Nephron (organoid): ENCODE data around the gene ERMARD.

Experiments used
- H3K27ac Mint-ChIP-seq, 3 experiments: 2 replicates each; pipeline ENCODE4 v1.8.0; 2020; ENCODE audit warnings: mixed read lengths in 3 of 3, mild to moderate bottlenecking in 2 of 3, moderate library complexity in 1 of 3
- H3K27me3 Mint-ChIP-seq: 2 replicates; pipeline ENCODE4 v1.8.0; 2021; ENCODE audit warnings: low read depth, mild to moderate bottlenecking, moderate library complexity, mixed read lengths
- H3K36me3 Mint-ChIP-seq: 2 replicates; pipeline ENCODE4 v1.8.0; 2020; ENCODE audit warnings: low read depth, mixed read lengths
- H3K4me1 Mint-ChIP-seq: 2 replicates; pipeline ENCODE4 v1.8.0; 2020; ENCODE audit warnings: mixed read lengths
- H3K4me3 Mint-ChIP-seq, 3 experiments: 2 replicates each; pipeline ENCODE4 v1.8.0; 2020; ENCODE audit warnings: mild to moderate bottlenecking in 3 of 3, mixed read lengths in 3 of 3, moderate library complexity in 2 of 3
- H3K9me3 Mint-ChIP-seq: 2 replicates; pipeline ENCODE4 v1.8.0; 2020; ENCODE audit warnings: mixed read lengths
- CTCF ChIP-seq, 3 experiments: fragments of 200-600 bp; sonication (generic); IDR thresholded peaks; one replicate each; pipeline ENCODE4 v1.5.0; 2021; ENCODE audit warnings: antibody characterized with exemption in 3 of 3; ENCODE audit not compliant: unreplicated experiment in 3 of 3

ERMARD gene

GRCh38 chr6:169824848-169825557, 73.6 kb downstream of the ERMARD start:
- H3K27me3 Mint-ChIP-seq: peaks cover 32% of the 10 kb centered on the region
- H3K4me3 Mint-ChIP-seq: no peak overlapping the region
- H3K27ac Mint-ChIP-seq: no peak overlapping the region
- no peaks in the 10 kb centered on the region for H3K36me3 Mint-ChIP-seq
- no peaks in the 10 kb centered on the region for H3K4me1 Mint-ChIP-seq
- peaks cover 13% of the 10 kb centered on the region for H3K9me3 Mint-ChIP-seq
- TF ChIP-seq CTCF (IDR thresholded peaks at IDR 0.05; ENCODE audit: unreplicated experiment in 3 of 3): no peak

- H3K27me3 Mint-ChIP-seq: peaks cover 39% of the 10 kb centered on the region
- no peak for TF ChIP-seq CTCF (IDR thresholded peaks at IDR 0.05; ENCODE audit: unreplicated experiment in 3 of 3)
- H3K36me3 Mint-ChIP-seq: no peaks in the 10 kb centered on the region
- no peak overlapping the region for H3K4me3 Mint-ChIP-seq
- H3K27ac Mint-ChIP-seq: no peak overlapping the region
- no peaks in the 10 kb centered on the region for H3K4me1 Mint-ChIP-seq
- H3K9me3 Mint-ChIP-seq: peaks cover 13% of the 10 kb centered on the region
Measured at GRCh38 chr6:169825558-169826225, 74.3 kb downstream of the ERMARD start.

- Mint-ChIP-seq H3K4me3 (no peak overlapping the region), H3K9me3 (peaks cover 13% of the 10 kb centered on the region), H3K27me3 (peaks cover 49% of the 10 kb centered on the region), H3K36me3 (no peaks in the 10 kb centered on the region), H3K27ac (no peak overlapping the region), H3K4me1 (peaks cover 2% of the 10 kb centered on the region)
- TF ChIP-seq CTCF (IDR thresholded peaks at IDR 0.05; ENCODE audit: unreplicated experiment in 3 of 3): no peak
Measured at GRCh38 chr6:169826697-169827096, 75.3 kb downstream of the ERMARD start.

GRCh38 chr6:169827290-169827717, 75.9 kb downstream of the ERMARD start:
- Mint-ChIP-seq H3K4me1 (peaks cover 6% of the 10 kb centered on the region), H3K9me3 (peaks cover 13% of the 10 kb centered on the region), H3K27ac (no peak overlapping the region), H3K27me3 (peaks cover 51% of the 10 kb centered on the region), H3K36me3 (no peaks in the 10 kb centered on the region), H3K4me3 (no peak overlapping the region)
- no peak for TF ChIP-seq CTCF (IDR thresholded peaks at IDR 0.05; ENCODE audit: unreplicated experiment in 3 of 3)

GRCh38 chr6:169828176-169828575, 76.8 kb downstream of the ERMARD start:
- Mint-ChIP-seq H3K9me3 (peaks cover 13% of the 10 kb centered on the region), H3K36me3 (no peaks in the 10 kb centered on the region), H3K4me3 (no peak overlapping the region), H3K27me3 (peaks cover 47% of the 10 kb centered on the region), H3K27ac (no peak overlapping the region), H3K4me1 (peaks cover 6% of the 10 kb centered on the region)
- no peak for TF ChIP-seq CTCF (IDR thresholded peaks at IDR 0.05; ENCODE audit: unreplicated experiment in 3 of 3)
